ENCODE data around the gene PARD6B.

GRCh38 chr20:50712771-50713656 is 18.4 kb upstream of the PARD6B start:
- TF ChIP-seq CTCF (IDR thresholded peaks at IDR 0.05) (no peak), POLR2A (IDR thresholded peaks at IDR 0.05) (no peak)

Data from prostate gland (tissue), 2 donors.